Renal pelvis (tissue), 4 donors: Measurements from ENCODE around the gene C14orf39. TPM values are rescaled to one million over a fixed set of nuclear protein-coding genes. Genes with fewer than 3 reads are reported as not detected.
"Not testable (repeated sequence)": the region's sequence is repeated elsewhere in the genome, so short reads cannot be mapped to it uniquely, and the experiment has no call there.

Experiments used
- DNase-seq: peaks from one replicate; pipeline ENCODE4 v3.0.0-alpha.2; 2013
- polyA plus RNA-seq, 3 donors: library from polyadenylated mRNA; unstranded; fragments of 120-200 nt; gene quantifications; one replicate each; pipeline ENCODE4 v1.2.1, GENCODE V29; 2013; ENCODE audit not compliant: insufficient read length in 3 of 3

C14orf39 gene
- polyA plus RNA-seq, 3 donors, result 0.36 to 0.45 TPM; not detected in 1

DNA sequence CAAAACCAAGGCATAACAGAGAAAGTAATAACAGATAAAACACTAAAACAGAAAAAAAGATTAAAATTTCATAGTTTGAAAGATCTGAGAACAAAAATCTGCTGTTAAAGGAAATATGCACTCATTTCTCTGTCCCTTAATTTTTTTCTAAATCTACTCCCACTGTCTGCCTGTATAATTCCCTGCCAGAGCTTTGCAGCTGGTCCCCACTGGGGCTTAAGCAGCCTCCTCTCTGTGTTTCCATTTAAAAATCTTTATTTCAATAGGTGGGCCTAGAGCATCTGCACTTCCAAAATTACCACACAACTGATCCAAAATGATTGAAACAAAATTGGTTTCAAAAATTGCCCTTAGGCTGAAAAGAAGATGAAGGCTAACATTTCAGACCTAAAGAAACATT, 16.7 kb upstream of the C14orf39 start:
- DNase-seq, result no peak

DNA sequence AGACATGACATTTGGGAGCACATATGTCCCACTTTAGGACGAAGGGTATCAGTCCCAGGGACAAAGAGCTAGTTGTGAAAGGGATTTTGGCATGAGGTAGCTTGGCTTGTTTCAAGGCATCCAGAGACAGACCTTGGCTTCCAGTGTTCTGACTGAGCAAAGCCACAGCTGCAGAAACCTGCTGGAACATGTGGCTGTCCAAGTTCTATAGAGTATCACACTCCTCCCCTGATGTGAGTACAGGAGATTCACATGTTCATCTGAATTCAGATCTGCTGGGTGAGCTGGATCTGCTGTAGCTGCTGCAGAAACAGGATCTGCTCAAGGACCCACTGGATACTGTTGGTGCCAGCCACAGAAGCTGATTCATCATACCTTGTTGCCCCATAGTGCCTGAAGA, 10.1 kb upstream of the C14orf39 start:
- no peak for DNase-seq

DNA sequence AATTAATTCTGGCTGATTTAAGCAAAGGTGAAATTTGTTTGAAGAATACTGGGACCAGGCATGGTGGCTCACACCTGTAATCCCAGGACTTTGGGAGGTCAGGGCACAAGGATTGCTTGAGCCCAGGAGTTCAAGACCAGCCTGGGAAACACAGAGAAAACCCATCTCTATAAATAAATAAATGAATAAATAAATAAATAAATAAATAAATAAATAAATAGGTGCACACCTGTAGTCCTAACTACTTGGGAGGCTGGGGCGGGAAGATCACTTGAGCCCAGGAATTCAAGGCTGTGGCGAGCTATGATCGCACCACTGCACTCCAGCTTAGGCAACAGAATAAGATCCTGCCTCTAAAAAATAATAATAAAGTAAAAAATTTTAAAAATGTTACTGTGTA, 4.4 kb upstream of the C14orf39 start:
- DNase-seq, result no peak

GRCh38 chr14:60488175-60488574, 2.3 kb upstream of the C14orf39 start:
- DNase-seq, result no peak

- no peak for DNase-seq
Measured at GRCh38 chr14:60487211-60487610, 1.3 kb upstream of the C14orf39 start.

DNA sequence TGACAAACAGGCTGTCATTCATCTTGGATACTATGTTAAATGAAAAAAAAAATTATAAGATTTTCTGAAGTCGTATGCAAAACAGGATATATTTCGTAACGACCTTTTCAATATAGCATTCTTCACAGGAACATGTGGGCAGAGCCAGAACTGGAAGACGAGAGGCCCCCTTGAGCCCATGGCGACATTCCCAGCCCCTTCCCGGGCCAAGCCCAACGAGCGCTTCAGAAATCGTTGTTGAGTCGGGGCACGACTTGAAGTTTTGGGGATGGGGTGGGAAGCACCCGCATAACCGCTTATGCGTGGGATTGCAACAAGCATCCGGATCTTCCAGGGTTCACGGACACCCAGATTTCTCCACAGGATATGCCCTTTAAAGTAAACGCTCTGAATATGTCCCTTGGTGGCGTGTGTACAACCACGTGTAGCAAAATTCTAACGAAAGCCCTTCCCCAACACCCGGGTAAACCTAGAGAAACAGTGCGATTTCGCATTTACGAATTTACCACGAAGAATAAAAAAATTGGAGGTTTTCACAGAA, 736 bp downstream of the C14orf39 start:
- DNase-seq, result no peak

- no peak for DNase-seq
Measured at GRCh38 chr14:60482743-60483142, 3.1 kb downstream of the C14orf39 start.

DNA sequence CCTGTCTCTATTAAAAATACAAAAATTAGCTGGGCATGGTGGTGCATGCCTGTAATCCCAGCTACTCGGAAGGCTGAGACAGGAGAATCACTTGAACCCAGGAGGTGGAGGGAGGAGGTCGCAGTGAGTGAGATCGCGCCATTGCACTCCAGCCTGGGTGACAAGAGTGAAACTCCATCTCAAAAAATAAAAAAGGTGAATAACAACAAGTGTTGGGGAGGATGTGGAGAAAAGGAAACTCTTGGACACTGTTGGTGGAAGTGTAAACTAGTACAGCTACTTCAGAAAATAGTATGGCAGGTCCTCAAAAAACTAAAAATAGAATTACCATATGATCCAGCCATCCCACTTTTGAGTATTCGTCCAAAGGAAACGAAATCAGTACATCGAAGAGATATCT, 5.6 kb downstream of the C14orf39 start:
- DNase-seq, result not testable (repeated sequence)

DNA sequence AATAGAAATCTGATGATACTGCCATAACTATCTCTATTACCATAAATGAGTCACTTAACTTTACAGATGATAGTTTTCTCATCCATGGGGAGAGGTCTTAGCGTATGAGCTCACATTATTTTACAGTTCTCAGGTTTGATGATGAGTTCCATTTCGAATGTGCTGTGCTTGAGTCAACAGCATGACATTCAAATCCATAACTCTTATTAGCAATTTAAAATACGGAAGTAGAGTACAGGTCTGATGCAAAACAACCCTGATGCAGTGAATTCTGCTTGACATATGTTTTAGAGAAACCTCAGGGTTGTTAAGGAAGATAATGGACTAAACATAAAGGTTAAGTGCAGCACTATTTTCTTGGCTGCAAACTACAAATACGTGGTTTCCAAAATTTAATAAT, 30.0 kb downstream of the C14orf39 start:
- DNase-seq, result no peak

- DNase-seq, result no peak
Measured at GRCh38 chr14:60430276-60430675, 55.6 kb downstream of the C14orf39 start.

- DNase-seq, result no peak
Measured at GRCh38 chr14:60420050-60420449, 65.8 kb downstream of the C14orf39 start.

DNA sequence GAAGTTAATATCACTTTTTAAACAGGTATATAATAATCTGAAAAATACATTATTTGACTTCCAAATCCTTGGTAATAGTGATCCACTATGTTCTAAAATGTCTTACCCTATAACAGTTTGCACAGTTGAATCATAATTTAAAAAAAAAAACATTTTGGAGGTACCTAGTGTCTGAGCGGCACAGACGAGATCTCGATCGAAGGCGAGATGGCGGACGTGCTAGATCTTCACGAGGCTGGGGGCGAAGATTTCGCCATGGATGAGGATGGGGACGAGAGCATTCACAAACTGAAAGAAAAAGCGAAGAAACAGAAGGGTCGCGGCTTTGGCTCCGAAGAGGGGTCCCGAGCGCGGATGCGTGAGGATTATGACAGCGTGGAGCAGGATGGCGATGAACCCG, 88.3 kb downstream of the C14orf39 start:
- DNase-seq, result not testable (repeated sequence)

- DNase-seq, result no peak
Measured at GRCh38 chr14:60396718-60397343, 89.0 kb downstream of the C14orf39 start.

Other genes with a start within 250 kb of the C14orf39 start
- 10 to 100 TPM; 63.6 to 71.3 (median 70.0) TPM for gene PPM1A, start 236.8 kb downstream of the C14orf39 start, polyA plus RNA-seq
- not detected for gene SIX6, start 23.1 kb upstream of the C14orf39 start, polyA plus RNA-seq
- 1 to 10 TPM; 6.3 to 9.9 (median 8.4) TPM for gene SIX1, start 163.4 kb upstream of the C14orf39 start, polyA plus RNA-seq
- 1 to 10 TPM; 5.7 to 7.0 (median 6.4) TPM for gene SIX4, start 238.3 kb upstream of the C14orf39 start, polyA plus RNA-seq
- gene MNAT1, start 248.7 kb upstream of the C14orf39 start, polyA plus RNA-seq, result 10 to 100 TPM; 39.7 to 46.2 (median 40.3) TPM